ENCODE results near the gene CASQ2. TPM values are rescaled to one million over a fixed set of nuclear protein-coding genes. Genes with fewer than 3 reads are reported as not detected.

Gene CASQ2
- polyA plus RNA-seq, 1 of the 3 experiments (the other 2 are of a cell fraction) = not detected

- no peaks in the 10 kb centered on the region; the same call in 1 of the 2 replicates for H3K27me3 ChIP-seq (ENCODE audit: insufficient read depth)
- TF ChIP-seq EZH2phosphoT487 (IDR thresholded peaks at IDR 0.05; ENCODE audit: borderline replicate concordance, low read depth) (no peak), MEF2A (IDR thresholded peaks at IDR 0.05; ENCODE audit: borderline replicate concordance, low read depth) (no peak), CHD2 (IDR thresholded peaks at IDR 0.05; ENCODE audit: low read length, partially characterized antibody) (no peak), RAD21 (IDR thresholded peaks at IDR 0.05; ENCODE audit: low read length) (no peak), NFIC (IDR thresholded peaks at IDR 0.05; ENCODE audit: borderline replicate concordance) (no peak), RXRA (IDR thresholded peaks at IDR 0.05; ENCODE audit: borderline replicate concordance, low read depth) (no peak), IRF3 (IDR thresholded peaks at IDR 0.05; ENCODE audit: low read depth, low read length) (no peak), TCF12 (IDR thresholded peaks at IDR 0.05) (no peak), YY1 (IDR thresholded peaks at IDR 0.05; ENCODE audit: low read depth) (no peak), POLR2AphosphoS5 (IDR thresholded peaks at IDR 0.05; ENCODE audit: low read depth, low read length) (no peak), PBX3 (IDR thresholded peaks at IDR 0.05) (no peak), JUND (IDR thresholded peaks at IDR 0.05) (no peak), GATA2 (CRISPR knock-in tag; IDR thresholded peaks at IDR 0.05) (no peak), MXI1 (IDR thresholded peaks at IDR 0.05; ENCODE audit: low read depth, low read length) (no peak), SIN3A (IDR thresholded peaks at IDR 0.05; ENCODE audit: borderline replicate concordance, low read depth, low read length) (no peak), TEAD4 (IDR thresholded peaks at IDR 0.05; ENCODE audit: borderline replicate concordance, insufficient read depth) (no peak), FOXJ3 (CRISPR knock-in tag; IDR thresholded peaks at IDR 0.05) (no peak), EP300 (IDR thresholded peaks at IDR 0.05; ENCODE audit: borderline replicate concordance in 1 of 2, low read depth in 1 of 2, low read length in 1 of 2) (no peak), REST (IDR thresholded peaks at IDR 0.05; ENCODE audit: low read depth, low read length) (no peak)
- TF ChIP-seq, protein P1, sequence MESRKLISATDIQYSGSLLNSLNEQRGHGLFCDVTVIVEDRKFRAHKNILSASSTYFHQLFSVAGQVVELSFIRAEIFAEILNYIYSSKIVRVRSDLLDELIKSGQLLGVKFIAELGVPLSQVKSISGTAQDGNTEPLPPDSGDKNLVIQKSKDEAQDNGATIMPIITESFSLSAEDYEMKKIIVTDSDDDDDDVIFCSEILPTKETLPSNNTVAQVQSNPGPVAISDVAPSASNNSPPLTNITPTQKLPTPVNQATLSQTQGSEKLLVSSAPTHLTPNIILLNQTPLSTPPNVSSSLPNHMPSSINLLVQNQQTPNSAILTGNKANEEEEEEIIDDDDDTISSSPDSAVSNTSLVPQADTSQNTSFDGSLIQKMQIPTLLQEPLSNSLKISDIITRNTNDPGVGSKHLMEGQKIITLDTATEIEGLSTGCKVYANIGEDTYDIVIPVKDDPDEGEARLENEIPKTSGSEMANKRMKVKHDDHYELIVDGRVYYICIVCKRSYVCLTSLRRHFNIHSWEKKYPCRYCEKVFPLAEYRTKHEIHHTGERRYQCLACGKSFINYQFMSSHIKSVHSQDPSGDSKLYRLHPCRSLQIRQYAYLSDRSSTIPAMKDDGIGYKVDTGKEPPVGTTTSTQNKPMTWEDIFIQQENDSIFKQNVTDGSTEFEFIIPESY (IDR thresholded peaks at IDR 0.05; ENCODE audit: borderline replicate concordance, low read depth) = no peak
- H4K20me1 ChIP-seq (ENCODE audit: insufficient read depth) = no peaks in the 10 kb centered on the region
- no peaks in the 10 kb centered on the region for H3F3A ChIP-seq (replicated peaks; ENCODE audit: insufficient read depth)
- H3K9ac ChIP-seq = no peak overlapping the region
- no peaks in the 10 kb centered on the region for H3K9me2 ChIP-seq
- ChIA-PET POLR2A (no interaction called here), CTCF (interaction anchor here (1.4 to 3.1 kb wide), 2 partner anchors 61 to 103 kb away, joined by 5 to 17 read pairs; no protein-coding TSS in a partner anchor)
- no peak overlapping the region for H3K4me2 ChIP-seq
- H3K27ac ChIP-seq (ENCODE audit: low read depth in 2 of 2, low read length in 1 of 2) = no peak overlapping the region
- H3K9me3 ChIP-seq = no peaks in the 10 kb centered on the region
- WGBS (ENCODE audit: low lambda C conversion rate) = 29% methylated on average over 4 of the region's 9 CpGs
- H3K4me1 ChIP-seq (ENCODE audit: control insufficient read depth in 1 of 2, insufficient read depth in 2 of 2, low read depth in 1 of 2, low read length in 1 of 2) = peaks cover 0 to 4% of the 10 kb centered on the region in 2 experiments; a peak in 1 of 4 replicates
- no peak overlapping the region for H3K4me3 ChIP-seq (ENCODE audit: low read depth in 2 of 2, low read length in 1 of 2)
- no peaks in the 10 kb centered on the region for H3K79me2 ChIP-seq (ENCODE audit: insufficient read depth)
- no peak overlapping the region for H2AFZ ChIP-seq (ENCODE audit: low read depth)
- no peak for DNase-seq
- H3K36me3 ChIP-seq (replicated peaks in 1 of 2; ENCODE audit: control insufficient read depth in 1 of 2, insufficient read depth in 2 of 2, low read length in 1 of 2) = no peaks in the 10 kb centered on the region
These were observed 57.5 kb downstream of the CASQ2 start for GRCh38 chr1:115710859-115711624.

All from SK-N-SH (cell line).